SK-N-SH (cell line): ENCODE measurements around the gene PODXL2.

ENCODE experiments used
- CTCF ChIP-seq: fragments of 200-600 bp; sonication (generic); IDR thresholded peaks from 2 replicates; pipeline ENCODE4 v1.6.1; 2017; ENCODE audit warnings: antibody characterized with exemption, mild to moderate bottlenecking, moderate library complexity
- ELF1 ChIP-seq: IDR thresholded peaks from 2 replicates; pipeline ENCODE4 v1.4.0; 2012
- EP300 ChIP-seq, 2 experiments: IDR thresholded peaks; 2 replicates each; pipeline versions ENCODE4 v1.4.0 to v1.6.1; 2012; ENCODE audit warnings: borderline replicate concordance in 1 of 2, low read depth in 1 of 2, low read length in 1 of 2
- EZH2phosphoT487 ChIP-seq: fragments of 200-600 bp; sonication (generic); IDR thresholded peaks from 2 replicates; pipeline ENCODE4 v1.6.1; 2017; ENCODE audit warnings: low read depth, mixed run types, mild to moderate bottlenecking, antibody characterized with exemption, moderate library complexity, borderline replicate concordance
- GABPA ChIP-seq: IDR thresholded peaks from 2 replicates; pipeline ENCODE4 v1.4.0; 2012; ENCODE audit warnings: low read depth, mild to moderate bottlenecking
- NFIC ChIP-seq: IDR thresholded peaks from 2 replicates; pipeline ENCODE4 v1.4.0; 2012; ENCODE audit warnings: borderline replicate concordance
- REST ChIP-seq: IDR thresholded peaks from 2 replicates; pipeline ENCODE4 v1.6.1; 2012; ENCODE audit warnings: mild to moderate bottlenecking, low read depth, low read length, moderate library complexity
- TCF12 ChIP-seq: IDR thresholded peaks from 2 replicates; pipeline ENCODE4 v1.4.0; 2012
- USF1 ChIP-seq: IDR thresholded peaks from 2 replicates; pipeline ENCODE4 v1.4.0; 2012; ENCODE audit warnings: low read depth, borderline replicate concordance
- USF2 ChIP-seq: fragments of 150-350 bp; IDR thresholded peaks from 2 replicates; pipeline ENCODE4 v1.6.1; 2017; ENCODE audit warnings: antibody characterized with exemption, low read length, low read depth, borderline replicate concordance

GRCh38 chr3:127612966-127613365, 16.0 kb upstream of the PODXL2 start:
- no peak for TF ChIP-seq USF2
- TF ChIP-seq REST = no peak
- TF ChIP-seq CTCF = no peak
- no peak for TF ChIP-seq NFIC
- no peak for TF ChIP-seq GABPA
- TF ChIP-seq TCF12 = no peak
- no peak for TF ChIP-seq ELF1
- TF ChIP-seq USF1 = no peak
- TF ChIP-seq EZH2phosphoT487 = no peak
- no peak for TF ChIP-seq EP300 (IDR thresholded peaks at IDR 0.05; ENCODE audit: borderline replicate concordance in 1 of 2, low read depth in 1 of 2, low read length in 1 of 2)
